Left ventricle myocardium inferior (tissue), 1 donor: ENCODE results near the gene SCO2. TPM values are rescaled to one million over a fixed set of nuclear protein-coding genes. Genes with fewer than 3 reads are reported as not detected.

Source experiments
- DNase-seq: peaks from one replicate; pipeline ENCODE4 v3.0.0-alpha.2; 2020
- H3K27ac ChIP-seq: fragments of 200-600 bp; replicated peaks from 2 replicates; pipeline ENCODE4 v1.8.0; 2021
- H3K27me3 ChIP-seq: fragments of 200-600 bp; 2 replicates; pipeline ENCODE4 v1.8.0; 2021; ENCODE audit warnings: low read depth
- H3K36me3 ChIP-seq: fragments of 200-600 bp; 2 replicates; pipeline ENCODE4 v1.8.0; 2021
- H3K4me1 ChIP-seq: fragments of 200-600 bp; 2 replicates; pipeline ENCODE4 v1.8.0; 2021
- H3K4me3 ChIP-seq: fragments of 200-600 bp; 2 replicates; pipeline ENCODE4 v1.8.0; 2021; ENCODE audit warnings: mild to moderate bottlenecking, moderate library complexity
- H3K9me3 ChIP-seq: fragments of 200-600 bp; replicated peaks from 2 replicates; pipeline ENCODE4 v1.8.0; 2021
- CTCF ChIP-seq: fragments of 200-600 bp; IDR thresholded peaks from 2 replicates; pipeline ENCODE4 v1.8.0; 2021; ENCODE audit warnings: antibody characterized with exemption, mild to moderate bottlenecking, borderline replicate concordance
- intact Hi-C: fragments of 100-400 bp; cut with micrococcal nuclease; formaldehyde crosslinking; loops from one replicate; pipeline ENCODE4 v1.11.0; 2022
- total RNA-seq: library from RNA; stranded (reverse); fragmentation: NEBNext Ultra II Directional; extraction: Animal tissue kit (Norgen Biotek cat#: 25700); gene quantifications from one replicate; pipeline ENCODE4 v1.2.1, GENCODE V29; 2021
- donor health status: DM: no; HTN: yes; CAD: no; lungs with severe emphysema.

The SCO2 gene
- total RNA-seq, 1 donor from 2014 or later, result not detected

- intact Hi-C loops, result no loop called here
- Histone ChIP-seq H3K36me3 (peaks cover 85% of the 10 kb centered on the region), H3K9me3 (no peaks in the 10 kb centered on the region), H3K27ac (no peak overlapping the region), H3K27me3 (no peaks in the 10 kb centered on the region), H3K4me3 (no peak overlapping the region), H3K4me1 (peaks cover 56% of the 10 kb centered on the region)
- no peak for TF ChIP-seq CTCF
- no peak for DNase-seq
These were observed 45.5 kb upstream of the SCO2 start for GRCh38 chr22:50570861-50571260.

GRCh38 chr22:50569896-50570535, 44.6 kb upstream of the SCO2 start:
- TF ChIP-seq CTCF, result no peak
- Histone ChIP-seq H3K27me3 (no peaks in the 10 kb centered on the region), H3K4me3 (no peak overlapping the region), H3K4me1 (peaks cover 48% of the 10 kb centered on the region), H3K36me3 (peaks cover 76% of the 10 kb centered on the region), H3K27ac (no peak overlapping the region), H3K9me3 (no peaks in the 10 kb centered on the region)
- no peak for DNase-seq
- intact Hi-C loops, result no loop called here

- Histone ChIP-seq H3K36me3 (peaks cover 68% of the 10 kb centered on the region), H3K27me3 (no peaks in the 10 kb centered on the region), H3K4me1 (peaks cover 47% of the 10 kb centered on the region), H3K4me3 (no peak overlapping the region), H3K9me3 (no peaks in the 10 kb centered on the region), H3K27ac (no peak overlapping the region)
- DNase-seq, result no peak
- TF ChIP-seq CTCF, result no peak
- intact Hi-C loops, result no loop called here
These were observed 43.7 kb upstream of the SCO2 start for GRCh38 chr22:50569041-50569459.

- no peaks in the 10 kb centered on the region for H3K9me3 ChIP-seq
- TF ChIP-seq CTCF, result no peak
- H3K36me3 ChIP-seq, result peaks cover 64% of the 10 kb centered on the region
- H3K27me3 ChIP-seq, result no peaks in the 10 kb centered on the region
- peaks cover 47% of the 10 kb centered on the region for H3K4me1 ChIP-seq
- no peak overlapping the region for H3K4me3 ChIP-seq
- intact Hi-C loops, result no loop called here
- DNase-seq, result no peak
- H3K27ac ChIP-seq, result no peak overlapping the region
These were observed 43.2 kb upstream of the SCO2 start for GRCh38 chr22:50568626-50569025.

- H3K4me3 ChIP-seq, result no peak overlapping the region
- no peaks in the 10 kb centered on the region for H3K9me3 ChIP-seq
- H3K36me3 ChIP-seq, result peaks cover 55% of the 10 kb centered on the region
- H3K27ac ChIP-seq, result no peak overlapping the region
- no peak for TF ChIP-seq CTCF
- H3K4me1 ChIP-seq, result peaks cover 51% of the 10 kb centered on the region
- H3K27me3 ChIP-seq, result no peaks in the 10 kb centered on the region
- no peak for DNase-seq
- intact Hi-C loops, result no loop called here
These were observed 42.4 kb upstream of the SCO2 start for GRCh38 chr22:50567721-50568252.
